Measurements from ENCODE around the gene SORCS3. TPM values are rescaled to one million over a fixed set of nuclear protein-coding genes. Genes with fewer than 3 reads are reported as not detected.

SORCS3 gene
- total RNA-seq, 1 experiment from 2014 or later = 0.04 TPM

- H3K36me3 Mint-ChIP-seq (ENCODE audit: insufficient read depth in 1 of 3, low read depth in 3 of 3) = no peaks in the 10 kb centered on the region
- Histone ChIP-seq H2BK20ac (ENCODE audit: low read depth, low read length, poor library complexity, severe bottlenecking) (no peak overlapping the region), H4K8ac (replicated peaks; ENCODE audit: insufficient read length, low read depth, low read length) (no peak overlapping the region), H2BK120ac (ENCODE audit: low read depth, low read length, poor library complexity, severe bottlenecking) (no peak overlapping the region), H3K4me2 (ENCODE audit: insufficient read depth, insufficient read length, low read length) (no peak overlapping the region), H2BK15ac (ENCODE audit: low read depth, low read length) (no peak overlapping the region), H3K27me3 (ENCODE audit: insufficient read depth, low read length) (no peaks in the 10 kb centered on the region), H3K27ac (ENCODE audit: insufficient read length, low read depth, low read length) (no peak overlapping the region), H2BK5ac (ENCODE audit: insufficient read length, low read length) (no peak overlapping the region), H2AK5ac (ENCODE audit: insufficient read length, low read length) (no peak overlapping the region), H4K91ac (ENCODE audit: insufficient read length, low read depth, low read length) (no peak overlapping the region), H3K18ac (ENCODE audit: insufficient read length, low read depth, low read length) (no peak overlapping the region), H2AFZ (ENCODE audit: low read length) (no peak overlapping the region), H3K79me1 (ENCODE audit: insufficient read depth, low read depth, low read length, poor library complexity, severe bottlenecking) (no peaks in the 10 kb centered on the region), H3K56ac (ENCODE audit: insufficient read length, low read depth, low read length) (no peak overlapping the region), H4K20me1 (ENCODE audit: control insufficient read depth, insufficient read depth, insufficient read length) (no peaks in the 10 kb centered on the region), H3K79me2 (ENCODE audit: insufficient read depth, low read length) (no peaks in the 10 kb centered on the region), H3K9me3 (ENCODE audit: control insufficient read depth, low read depth, low read length) (no peaks in the 10 kb centered on the region), H2BK12ac (ENCODE audit: insufficient read length, low read depth, low read length) (no peak overlapping the region), H4K5ac (ENCODE audit: insufficient read length, low read depth, low read length) (no peak overlapping the region), H3K4me1 (ENCODE audit: insufficient read depth, low read length) (no peaks in the 10 kb centered on the region), H3K23me2 (ENCODE audit: insufficient read length, low read depth, low read length, poor library complexity, severe bottlenecking) (no peaks in the 10 kb centered on the region), H3K23ac (ENCODE audit: insufficient read length, low read depth, low read length) (no peak overlapping the region), H3K4ac (ENCODE audit: low read depth, low read length) (no peak overlapping the region), H3K9ac (ENCODE audit: extremely low read depth, insufficient read length, low read length) (no peak overlapping the region), H3K14ac (ENCODE audit: insufficient read depth, low read length) (no peak overlapping the region), H3T11ph (ENCODE audit: low read length) (no peak overlapping the region)
- H3K27me3 Mint-ChIP-seq (ENCODE audit: low read depth) = no peaks in the 10 kb centered on the region; the same call in 1 of the 2 replicates
- H3K4me1 Mint-ChIP-seq = peaks cover 0 to 2% of the 10 kb centered on the region in 2 experiments; a peak in 1 of 4 replicates
- no CpG with 5 or more reads among the region's 2 CpGs for WGBS (ENCODE audit: extremely low coverage, insufficient read length, low lambda C conversion rate)
- no peak for DNase-seq
- H3K27ac Mint-ChIP-seq = no peak overlapping the region
- peaks cover 0 to 3% of the 10 kb centered on the region in 2 experiments; a peak in 2 of 5 replicates for H3K9me3 Mint-ChIP-seq
- no peak for TF ChIP-seq CTCF (conservative IDR thresholded peaks at IDR 0.05)
- no peak overlapping the region for H3K4me3 Mint-ChIP-seq
Measured at GRCh38 chr10:104966563-104967297, 325.6 kb downstream of the SORCS3 start.

All from H9 (cell line).